GM23248 (cell line): ENCODE data around the gene WBP2NL.

Experiments
- EZH2 ChIP-seq: fragments of 200-600 bp; sonication (generic); IDR thresholded peaks from 2 replicates; pipeline ENCODE4 v1.6.1; 2018; ENCODE audit warnings: antibody characterized with exemption, mild to moderate bottlenecking; ENCODE audit not compliant: insufficient read depth, poor library complexity, severe bottlenecking
- EZH2phosphoT487 ChIP-seq: fragments of 200-600 bp; sonication (generic); IDR thresholded peaks from 2 replicates; pipeline ENCODE4 v1.6.1; 2018; ENCODE audit warnings: antibody characterized with exemption, moderate library complexity, mild to moderate bottlenecking, low read depth; ENCODE audit not compliant: insufficient read depth

GRCh38 chr22:42074132-42074811, 75.7 kb downstream of the WBP2NL start, which contains the start of gene PHETA2:
- TF ChIP-seq EZH2phosphoT487 (no peak), EZH2 (no peak)
